ENCODE data around the gene DNM2. TPM values are rescaled to one million over a fixed set of nuclear protein-coding genes. Genes with fewer than 3 reads are reported as not detected.

DNM2 gene
- total and polyA plus RNA-seq, 2 of the 13 experiments (the other 11 are each of a cell fraction or from before 2014, with no cell fraction given) = 41.7 to 59.8 TPM

DNA sequence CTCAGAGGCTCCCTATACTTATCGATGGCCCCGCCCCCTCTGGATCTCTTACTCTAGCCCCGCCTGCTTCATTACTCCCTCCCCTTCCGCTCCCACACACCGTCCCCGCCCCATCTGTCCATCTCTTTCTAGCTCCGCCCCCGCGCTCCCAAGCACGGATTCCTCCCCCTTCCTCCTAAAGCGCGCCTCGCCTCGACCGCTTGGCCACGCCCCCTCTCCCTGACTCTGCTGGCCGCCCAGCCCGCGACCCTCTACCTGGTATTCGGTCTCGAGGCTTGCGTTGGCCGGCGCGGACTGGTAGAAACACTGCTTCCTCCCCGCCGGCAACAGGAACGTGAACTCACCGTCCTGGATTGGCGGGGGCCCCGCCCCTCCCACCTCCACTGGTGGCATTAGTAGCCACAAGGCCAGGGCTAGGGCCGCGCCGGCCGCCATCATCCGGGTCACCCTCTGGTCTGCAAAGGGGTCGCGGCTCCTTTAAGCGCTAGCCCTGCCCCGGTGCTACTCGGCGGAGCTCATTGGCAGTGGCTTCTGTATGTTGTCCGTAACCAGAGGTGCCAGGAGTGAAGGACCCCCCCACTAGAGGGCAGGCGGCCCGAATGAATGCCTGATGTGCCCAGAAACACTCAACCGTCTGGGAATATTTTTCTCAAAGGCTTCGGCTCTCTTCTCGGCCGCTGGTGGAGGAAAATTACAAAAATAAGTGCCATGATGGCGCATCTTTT, 118.0 kb downstream of the DNM2 start, which contains the start of gene TMED1 (continued):
- peak; percentile 67; the same call in 1 of the 2 replicates for TF ChIP-seq ZNF136 (CRISPR knock-in tag; IDR thresholded peaks at IDR 0.05; ENCODE audit: low read depth)
- TF ChIP-seq HCFC1 (IDR thresholded peaks at IDR 0.05; ENCODE audit: low read depth, low read length) = no peak
- TF ChIP-seq, protein P1, sequence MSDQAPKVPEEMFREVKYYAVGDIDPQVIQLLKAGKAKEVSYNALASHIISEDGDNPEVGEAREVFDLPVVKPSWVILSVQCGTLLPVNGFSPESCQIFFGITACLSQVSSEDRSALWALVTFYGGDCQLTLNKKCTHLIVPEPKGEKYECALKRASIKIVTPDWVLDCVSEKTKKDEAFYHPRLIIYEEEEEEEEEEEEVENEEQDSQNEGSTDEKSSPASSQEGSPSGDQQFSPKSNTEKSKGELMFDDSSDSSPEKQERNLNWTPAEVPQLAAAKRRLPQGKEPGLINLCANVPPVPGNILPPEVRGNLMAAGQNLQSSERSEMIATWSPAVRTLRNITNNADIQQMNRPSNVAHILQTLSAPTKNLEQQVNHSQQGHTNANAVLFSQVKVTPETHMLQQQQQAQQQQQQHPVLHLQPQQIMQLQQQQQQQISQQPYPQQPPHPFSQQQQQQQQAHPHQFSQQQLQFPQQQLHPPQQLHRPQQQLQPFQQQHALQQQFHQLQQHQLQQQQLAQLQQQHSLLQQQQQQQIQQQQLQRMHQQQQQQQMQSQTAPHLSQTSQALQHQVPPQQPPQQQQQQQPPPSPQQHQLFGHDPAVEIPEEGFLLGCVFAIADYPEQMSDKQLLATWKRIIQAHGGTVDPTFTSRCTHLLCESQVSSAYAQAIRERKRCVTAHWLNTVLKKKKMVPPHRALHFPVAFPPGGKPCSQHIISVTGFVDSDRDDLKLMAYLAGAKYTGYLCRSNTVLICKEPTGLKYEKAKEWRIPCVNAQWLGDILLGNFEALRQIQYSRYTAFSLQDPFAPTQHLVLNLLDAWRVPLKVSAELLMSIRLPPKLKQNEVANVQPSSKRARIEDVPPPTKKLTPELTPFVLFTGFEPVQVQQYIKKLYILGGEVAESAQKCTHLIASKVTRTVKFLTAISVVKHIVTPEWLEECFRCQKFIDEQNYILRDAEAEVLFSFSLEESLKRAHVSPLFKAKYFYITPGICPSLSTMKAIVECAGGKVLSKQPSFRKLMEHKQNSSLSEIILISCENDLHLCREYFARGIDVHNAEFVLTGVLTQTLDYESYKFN (CRISPR knock-in tag; conservative IDR thresholded peaks at IDR 0.05) = peak; percentile 74
- no peak for TF ChIP-seq MAFF (IDR thresholded peaks at IDR 0.05; ENCODE audit: low read depth, low read length)
- no peak for TF ChIP-seq ZBTB42 (CRISPR knock-in tag; IDR thresholded peaks at IDR 0.05)
- no peak for TF ChIP-seq SIN3B (IDR thresholded peaks at IDR 0.05; ENCODE audit: low read length)
- TF ChIP-seq KLF12 (CRISPR knock-in tag; IDR thresholded peaks at IDR 0.05; ENCODE audit: borderline replicate concordance) = no peak
- TF ChIP-seq NAIF1 (CRISPR knock-in tag; IDR thresholded peaks at IDR 0.05; ENCODE audit: borderline replicate concordance) = no peak
- TF ChIP-seq ZNF737 (CRISPR knock-in tag; IDR thresholded peaks at IDR 0.05; ENCODE audit: borderline replicate concordance) = no peak; the same call in 1 of the 2 replicates
- TF ChIP-seq SIN3A (IDR thresholded peaks at IDR 0.05; ENCODE audit: borderline replicate concordance, low read depth, low read length) = peak; percentile 21; the same call in 1 of the 2 replicates
- TF ChIP-seq, protein P2, sequence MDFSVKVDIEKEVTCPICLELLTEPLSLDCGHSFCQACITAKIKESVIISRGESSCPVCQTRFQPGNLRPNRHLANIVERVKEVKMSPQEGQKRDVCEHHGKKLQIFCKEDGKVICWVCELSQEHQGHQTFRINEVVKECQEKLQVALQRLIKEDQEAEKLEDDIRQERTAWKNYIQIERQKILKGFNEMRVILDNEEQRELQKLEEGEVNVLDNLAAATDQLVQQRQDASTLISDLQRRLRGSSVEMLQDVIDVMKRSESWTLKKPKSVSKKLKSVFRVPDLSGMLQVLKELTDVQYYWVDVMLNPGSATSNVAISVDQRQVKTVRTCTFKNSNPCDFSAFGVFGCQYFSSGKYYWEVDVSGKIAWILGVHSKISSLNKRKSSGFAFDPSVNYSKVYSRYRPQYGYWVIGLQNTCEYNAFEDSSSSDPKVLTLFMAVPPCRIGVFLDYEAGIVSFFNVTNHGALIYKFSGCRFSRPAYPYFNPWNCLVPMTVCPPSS (IDR thresholded peaks at IDR 0.05) = no peak
- TF ChIP-seq ZFYVE20 (CRISPR knock-in tag; IDR thresholded peaks at IDR 0.05; ENCODE audit: borderline replicate concordance, low read depth) = no peak
- TF ChIP-seq CBX2 (IDR thresholded peaks at IDR 0.05; ENCODE audit: low read depth, low read length) = no peak
- TF ChIP-seq CBX2 (CRISPR knock-in tag; IDR thresholded peaks at IDR 0.05; ENCODE audit: low read depth) = no peak
- TF ChIP-seq, protein P3, sequence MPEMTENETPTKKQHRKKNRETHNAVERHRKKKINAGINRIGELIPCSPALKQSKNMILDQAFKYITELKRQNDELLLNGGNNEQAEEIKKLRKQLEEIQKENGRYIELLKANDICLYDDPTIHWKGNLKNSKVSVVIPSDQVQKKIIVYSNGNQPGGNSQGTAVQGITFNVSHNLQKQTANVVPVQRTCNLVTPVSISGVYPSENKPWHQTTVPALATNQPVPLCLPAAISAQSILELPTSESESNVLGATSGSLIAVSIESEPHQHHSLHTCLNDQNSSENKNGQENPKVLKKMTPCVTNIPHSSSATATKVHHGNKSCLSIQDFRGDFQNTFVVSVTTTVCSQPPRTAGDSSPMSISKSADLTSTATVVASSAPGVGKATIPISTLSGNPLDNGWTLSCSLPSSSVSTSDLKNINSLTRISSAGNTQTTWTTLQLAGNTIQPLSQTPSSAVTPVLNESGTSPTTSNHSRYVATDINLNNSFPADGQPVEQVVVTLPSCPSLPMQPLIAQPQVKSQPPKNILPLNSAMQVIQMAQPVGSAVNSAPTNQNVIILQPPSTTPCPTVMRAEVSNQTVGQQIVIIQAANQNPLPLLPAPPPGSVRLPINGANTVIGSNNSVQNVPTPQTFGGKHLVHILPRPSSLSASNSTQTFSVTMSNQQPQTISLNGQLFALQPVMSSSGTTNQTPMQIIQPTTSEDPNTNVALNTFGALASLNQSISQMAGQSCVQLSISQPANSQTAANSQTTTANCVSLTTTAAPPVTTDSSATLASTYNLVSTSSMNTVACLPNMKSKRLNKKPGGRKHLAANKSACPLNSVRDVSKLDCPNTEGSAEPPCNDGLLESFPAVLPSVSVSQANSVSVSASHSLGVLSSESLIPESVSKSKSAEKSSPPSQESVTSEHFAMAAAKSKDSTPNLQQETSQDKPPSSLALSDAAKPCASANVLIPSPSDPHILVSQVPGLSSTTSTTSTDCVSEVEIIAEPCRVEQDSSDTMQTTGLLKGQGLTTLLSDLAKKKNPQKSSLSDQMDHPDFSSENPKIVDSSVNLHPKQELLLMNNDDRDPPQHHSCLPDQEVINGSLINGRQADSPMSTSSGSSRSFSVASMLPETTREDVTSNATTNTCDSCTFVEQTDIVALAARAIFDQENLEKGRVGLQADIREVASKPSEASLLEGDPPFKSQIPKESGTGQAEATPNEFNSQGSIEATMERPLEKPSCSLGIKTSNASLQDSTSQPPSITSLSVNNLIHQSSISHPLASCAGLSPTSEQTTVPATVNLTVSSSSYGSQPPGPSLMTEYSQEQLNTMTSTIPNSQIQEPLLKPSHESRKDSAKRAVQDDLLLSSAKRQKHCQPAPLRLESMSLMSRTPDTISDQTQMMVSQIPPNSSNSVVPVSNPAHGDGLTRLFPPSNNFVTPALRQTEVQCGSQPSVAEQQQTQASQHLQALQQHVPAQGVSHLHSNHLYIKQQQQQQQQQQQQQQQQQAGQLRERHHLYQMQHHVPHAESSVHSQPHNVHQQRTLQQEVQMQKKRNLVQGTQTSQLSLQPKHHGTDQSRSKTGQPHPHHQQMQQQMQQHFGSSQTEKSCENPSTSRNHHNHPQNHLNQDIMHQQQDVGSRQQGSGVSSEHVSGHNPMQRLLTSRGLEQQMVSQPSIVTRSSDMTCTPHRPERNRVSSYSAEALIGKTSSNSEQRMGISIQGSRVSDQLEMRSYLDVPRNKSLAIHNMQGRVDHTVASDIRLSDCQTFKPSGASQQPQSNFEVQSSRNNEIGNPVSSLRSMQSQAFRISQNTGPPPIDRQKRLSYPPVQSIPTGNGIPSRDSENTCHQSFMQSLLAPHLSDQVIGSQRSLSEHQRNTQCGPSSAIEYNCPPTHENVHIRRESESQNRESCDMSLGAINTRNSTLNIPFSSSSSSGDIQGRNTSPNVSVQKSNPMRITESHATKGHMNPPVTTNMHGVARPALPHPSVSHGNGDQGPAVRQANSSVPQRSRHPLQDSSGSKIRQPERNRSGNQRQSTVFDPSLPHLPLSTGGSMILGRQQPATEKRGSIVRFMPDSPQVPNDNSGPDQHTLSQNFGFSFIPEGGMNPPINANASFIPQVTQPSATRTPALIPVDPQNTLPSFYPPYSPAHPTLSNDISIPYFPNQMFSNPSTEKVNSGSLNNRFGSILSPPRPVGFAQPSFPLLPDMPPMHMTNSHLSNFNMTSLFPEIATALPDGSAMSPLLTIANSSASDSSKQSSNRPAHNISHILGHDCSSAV (CRISPR knock-in tag; IDR thresholded peaks at IDR 0.05; ENCODE audit: borderline replicate concordance) = no peak
- TF ChIP-seq CCDC6 (CRISPR knock-in tag; IDR thresholded peaks at IDR 0.05) = peak; percentile 74

Measured in HepG2 (cell line).